Myocyte (in vitro differentiated cells): ENCODE results near the gene FTCD. TPM values are rescaled to one million over a fixed set of nuclear protein-coding genes. Genes with fewer than 3 reads are reported as not detected.
A peak's percentile ranks its signal among the peaks of the same experiment; 100 is the strongest.
"Not testable (repeated sequence)": the region's sequence is repeated elsewhere in the genome, so short reads cannot be mapped to it uniquely, and the experiment has no call there.

Experiments
- DNase-seq: peaks from one replicate; pipeline ENCODE4 v3.0.0-alpha.2; 2012; ENCODE audit warnings: low read depth
- polyA plus RNA-seq: library from polyadenylated mRNA; unstranded; fragments of >200 nt; gene quantifications from one replicate; pipeline ENCODE4 v1.2.1, GENCODE V29; 2012; ENCODE audit warnings: missing spikeins
- total RNA-seq: library from RNA; depleted of rRNA; stranded (reverse); fragments of >200 nt; gene quantifications from 2 replicates; pipeline ENCODE4 v1.2.3, GENCODE V29; 2014

Gene FTCD
- total RNA-seq, result 0.37 TPM in 1 of 2 replicates, not detected in the other
- 2.0 TPM for polyA plus RNA-seq

GRCh38 chr21:46155514-46156377 is at the start of gene FTCD:
Gene FTCD (minus strand): TSS chr21:46155579. CDS start chr21:46155523, 56 bp downstream.
- DNase-seq, result no peak

- DNase-seq, result no peak
These were observed 49.8 kb upstream of the FTCD start for GRCh38 chr21:46205166-46205565.

- no peak for DNase-seq
These were observed 47.8 kb upstream of the FTCD start for GRCh38 chr21:46203203-46203600.

GRCh38 chr21:46202592-46203202 is 47.3 kb upstream of the FTCD start:
- no peak for DNase-seq

GRCh38 chr21:46200877-46201803 is 45.8 kb upstream of the FTCD start:
- DNase-seq, result not testable (repeated sequence)

GRCh38 chr21:46199436-46200373 is 44.3 kb upstream of the FTCD start:
- DNase-seq, result no peak

GRCh38 chr21:46196733-46197132 is 41.4 kb upstream of the FTCD start:
- DNase-seq, result no peak

GRCh38 chr21:46195595-46196195 is 40.3 kb upstream of the FTCD start:
- no peak for DNase-seq

- no peak for DNase-seq
These were observed 39.3 kb upstream of the FTCD start for GRCh38 chr21:46194374-46195334.

GRCh38 chr21:46193829-46194373 is 38.5 kb upstream of the FTCD start:
- no peak for DNase-seq

GRCh38 chr21:46191686-46192575 is 36.6 kb upstream of the FTCD start:
- DNase-seq, result no peak

- DNase-seq, result peak; percentile 73
These were observed 35.9 kb upstream of the FTCD start for GRCh38 chr21:46191257-46191685.

- no peak for DNase-seq
These were observed 35.2 kb upstream of the FTCD start for GRCh38 chr21:46190491-46191131.

- DNase-seq, result no peak
These were observed 34.6 kb upstream of the FTCD start for GRCh38 chr21:46189959-46190490.

GRCh38 chr21:46189213-46189958 is 34.0 kb upstream of the FTCD start:
- peak; percentile 71 for DNase-seq
